GM12878 (cell line): ENCODE measurements around the gene GID8. TPM values are rescaled to one million over a fixed set of nuclear protein-coding genes. Genes with fewer than 3 reads are reported as not detected.

Experiments
- ATF7 ChIP-seq: fragments of 450-650 bp; IDR thresholded peaks from 2 replicates; pipeline ENCODE4 v1.6.1; 2016; ENCODE audit warnings: low read depth, mild to moderate bottlenecking
- BACH1 ChIP-seq: fragments of 450-650 bp; IDR thresholded peaks from 2 replicates; pipeline ENCODE4 v1.6.1; 2017; ENCODE audit warnings: mild to moderate bottlenecking, borderline replicate concordance
- CHD1 ChIP-seq: IDR thresholded peaks from 2 replicates; pipeline ENCODE4 v1.6.1; 2012; ENCODE audit warnings: low read depth, low read length, improper control_type of control experiment
- CHD2 ChIP-seq: IDR thresholded peaks from 2 replicates; pipeline ENCODE4 v1.6.1; 2011; ENCODE audit warnings: low read depth, low read length, improper control_type of control experiment, borderline replicate concordance
- CREB1 ChIP-seq: IDR thresholded peaks from 2 replicates; pipeline ENCODE4 v1.6.1; 2012; ENCODE audit warnings: low read depth, mild to moderate bottlenecking, inconsistent platforms
- CREM ChIP-seq: IDR thresholded peaks from 2 replicates; pipeline ENCODE4 v1.6.1; 2014; ENCODE audit warnings: antibody characterized with exemption, low read depth
- DPF2 ChIP-seq: fragments of 450-650 bp; IDR thresholded peaks from 2 replicates; pipeline ENCODE4 v1.6.1; 2017; ENCODE audit warnings: mild to moderate bottlenecking
- EED ChIP-seq: sonication (generic); IDR thresholded peaks from 2 replicates; pipeline ENCODE4 v1.6.1; 2016; ENCODE audit warnings: antibody characterized with exemption, low read depth
- MYB ChIP-seq: fragments of 150-350 bp; IDR thresholded peaks from 2 replicates; pipeline ENCODE4 v1.6.1; 2014; ENCODE audit warnings: mild to moderate bottlenecking, low read depth, low read length, borderline replicate concordance
- NR2C1 ChIP-seq: fragments of 450-650 bp; IDR thresholded peaks from 2 replicates; pipeline ENCODE4 v1.6.1; 2017; ENCODE audit warnings: antibody characterized with exemption, mild to moderate bottlenecking, moderate library complexity
- POLR2AphosphoS5 ChIP-seq: IDR thresholded peaks from 2 replicates; pipeline ENCODE4 v1.6.1; 2011; ENCODE audit warnings: mild to moderate bottlenecking, low read length, inconsistent platforms
- RCOR1 ChIP-seq: conservative IDR thresholded peaks from 2 replicates; pipeline ENCODE4 v1.6.1; 2012; ENCODE audit warnings: low read depth, low read length, improper control_type of control experiment
- SP1 ChIP-seq: IDR thresholded peaks from one replicate; pipeline ENCODE4 v1.6.1; 2011; ENCODE audit warnings: low read depth, low read length
- SPI1 ChIP-seq: IDR thresholded peaks from 2 replicates; pipeline ENCODE4 v1.6.1; 2011; ENCODE audit warnings: low read depth, mild to moderate bottlenecking, low read length, moderate library complexity, borderline replicate concordance; ENCODE audit not compliant: insufficient read depth
- TBL1XR1 ChIP-seq: IDR thresholded peaks from 2 replicates; pipeline ENCODE4 v1.6.1; 2012; ENCODE audit warnings: low read depth, low read length, improper control_type of control experiment
- ZNF622 ChIP-seq: fragments of 450-650 bp; IDR thresholded peaks from 2 replicates; pipeline ENCODE4 v1.6.1; 2017; ENCODE audit warnings: mild to moderate bottlenecking, inconsistent platforms
- polyA plus RNA-seq, 11 experiments: library from polyadenylated mRNA; depleted of rRNA in 4 of 11; unstranded in 6 of 11; stranded (reverse) in 5 of 11; fragments of >200 nt; fragmentation: Nextera tagmentation in 4 of 11; fragmentation: Illumina TruSeq in 1 of 11; extraction: Ambion mirVana in 4 of 11; extraction: Trizol in 1 of 11; gene quantifications; 1 replicate in 1 of 11; 2 replicates in 10 of 11; pipeline versions ENCODE4 v1.2.1 to v1.2.3, GENCODE V29; 2011 to 2016; ENCODE audit warnings: inconsistent platforms in 2 of 11, missing spikeins in 2 of 11, low read depth in 1 of 11
- total RNA-seq, 4 experiments: library from RNA; depleted of rRNA in 3 of 4; stranded (reverse); fragments of >200 nt in 3 of 4; fragmentation: Illumina TruSeq in 1 of 4; extraction: Trizol in 1 of 4; gene quantifications; 2 replicates each; pipeline versions ENCODE4 v1.2.1 to v1.2.3, GENCODE V29; 2013 to 2021
- TF ChIP-seq, protein P1 (sequence below): fragments of 450-650 bp; IDR thresholded peaks from 2 replicates; pipeline ENCODE4 v1.6.1; 2017; ENCODE audit warnings: low read depth, mild to moderate bottlenecking, moderate library complexity
- TF ChIP-seq, protein P2 (sequence below): fragments of 450-650 bp; IDR thresholded peaks from 2 replicates; pipeline ENCODE4 v1.6.1; 2017; ENCODE audit warnings: mild to moderate bottlenecking, low read depth, inconsistent platforms; ENCODE audit not compliant: poor library complexity, severe bottlenecking
- TF ChIP-seq, protein P3 (sequence below): fragments of 450-650 bp; IDR thresholded peaks from 2 replicates; pipeline ENCODE4 v1.6.1; 2017; ENCODE audit warnings: mild to moderate bottlenecking, moderate library complexity
- TF ChIP-seq, protein P4 (sequence below): fragments of 450-650 bp; IDR thresholded peaks from 2 replicates; pipeline ENCODE4 v1.6.1; 2016; ENCODE audit warnings: mild to moderate bottlenecking

Gene GID8
- total and polyA plus RNA-seq, 10 of the 15 experiments (the other 5 are each of a cell fraction or from before 2014, with no cell fraction given) = 12.0 to 33.8 (median 22.2) TPM

DNA sequence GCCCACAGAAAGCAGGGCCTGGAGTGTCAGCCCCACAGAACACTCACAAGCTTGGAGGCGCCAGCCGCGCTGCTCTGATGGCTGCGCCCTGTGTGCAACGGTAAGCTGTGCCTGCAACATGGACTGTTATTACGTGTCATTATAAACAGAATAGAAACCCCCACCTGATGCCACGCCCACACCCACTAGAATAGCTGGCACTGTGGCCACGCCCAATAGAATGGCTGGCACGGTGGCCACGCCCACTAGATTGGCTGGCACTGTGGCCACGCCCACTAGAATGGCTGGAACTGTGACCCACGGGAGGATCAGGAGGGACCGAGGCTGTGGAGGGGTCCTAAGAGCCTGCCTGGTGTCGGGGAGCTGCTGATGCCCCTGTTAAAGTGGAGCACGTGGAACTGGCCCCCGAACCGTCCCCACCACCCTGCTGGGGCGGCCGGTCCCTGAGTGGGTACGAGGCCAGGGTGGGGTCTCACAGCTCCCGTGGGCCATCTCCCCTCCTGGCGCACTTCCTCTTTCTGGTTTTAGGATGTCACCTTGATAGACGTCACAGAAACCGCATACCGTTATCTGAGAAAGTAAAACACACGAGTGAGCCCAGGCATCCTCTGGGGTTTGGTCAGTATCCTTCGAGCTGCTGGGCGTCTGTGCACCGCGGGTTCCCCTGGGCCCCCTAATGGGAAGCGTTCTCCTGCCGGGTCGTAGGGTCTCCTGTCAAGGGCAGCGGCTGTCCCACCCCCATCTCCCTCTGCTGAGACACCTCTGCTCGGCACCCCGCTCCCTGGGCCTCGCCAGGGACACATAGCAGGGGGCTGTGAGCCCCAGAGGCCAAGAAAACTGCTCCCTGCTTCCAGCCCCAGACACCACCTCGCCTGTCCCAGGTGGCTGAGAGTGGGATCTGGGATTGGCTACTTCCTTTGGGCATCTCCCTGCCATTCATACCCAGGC lies 39.9 kb downstream of the GID8 start (continued):
- TF ChIP-seq DPF2 (peak; percentile 100), MYB (peak; percentile 85; the same call in 1 of the 2 replicates), POLR2AphosphoS5 (peak; percentile 68), TBL1XR1 (peak; percentile 77; the same call in 1 of the 2 replicates), CHD1 (0 out of 2 replicates have a peak, but pooled peaks have one; percentile 77), ATF7 (peak; percentile 81), RCOR1 (0 out of 2 replicates have a peak, but pooled peaks have one; percentile 58), EED (peak; percentile 82), CHD2 (peak; percentile 87; the same call in 1 of the 2 replicates), CREM (peak; percentile 95), NR2C1 (peak; percentile 57; the same call in 1 of the 2 replicates), ZNF622 (no peak), SP1 (peak; percentile 66), CREB1 (peak; percentile 87), BACH1 (peak; percentile 93), SPI1 (peak; percentile 100)
- TF ChIP-seq, protein P1, sequence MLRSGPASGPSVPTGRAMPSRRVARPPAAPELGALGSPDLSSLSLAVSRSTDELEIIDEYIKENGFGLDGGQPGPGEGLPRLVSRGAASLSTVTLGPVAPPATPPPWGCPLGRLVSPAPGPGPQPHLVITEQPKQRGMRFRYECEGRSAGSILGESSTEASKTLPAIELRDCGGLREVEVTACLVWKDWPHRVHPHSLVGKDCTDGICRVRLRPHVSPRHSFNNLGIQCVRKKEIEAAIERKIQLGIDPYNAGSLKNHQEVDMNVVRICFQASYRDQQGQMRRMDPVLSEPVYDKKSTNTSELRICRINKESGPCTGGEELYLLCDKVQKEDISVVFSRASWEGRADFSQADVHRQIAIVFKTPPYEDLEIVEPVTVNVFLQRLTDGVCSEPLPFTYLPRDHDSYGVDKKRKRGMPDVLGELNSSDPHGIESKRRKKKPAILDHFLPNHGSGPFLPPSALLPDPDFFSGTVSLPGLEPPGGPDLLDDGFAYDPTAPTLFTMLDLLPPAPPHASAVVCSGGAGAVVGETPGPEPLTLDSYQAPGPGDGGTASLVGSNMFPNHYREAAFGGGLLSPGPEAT = peak; percentile 87
- TF ChIP-seq, protein P2, sequence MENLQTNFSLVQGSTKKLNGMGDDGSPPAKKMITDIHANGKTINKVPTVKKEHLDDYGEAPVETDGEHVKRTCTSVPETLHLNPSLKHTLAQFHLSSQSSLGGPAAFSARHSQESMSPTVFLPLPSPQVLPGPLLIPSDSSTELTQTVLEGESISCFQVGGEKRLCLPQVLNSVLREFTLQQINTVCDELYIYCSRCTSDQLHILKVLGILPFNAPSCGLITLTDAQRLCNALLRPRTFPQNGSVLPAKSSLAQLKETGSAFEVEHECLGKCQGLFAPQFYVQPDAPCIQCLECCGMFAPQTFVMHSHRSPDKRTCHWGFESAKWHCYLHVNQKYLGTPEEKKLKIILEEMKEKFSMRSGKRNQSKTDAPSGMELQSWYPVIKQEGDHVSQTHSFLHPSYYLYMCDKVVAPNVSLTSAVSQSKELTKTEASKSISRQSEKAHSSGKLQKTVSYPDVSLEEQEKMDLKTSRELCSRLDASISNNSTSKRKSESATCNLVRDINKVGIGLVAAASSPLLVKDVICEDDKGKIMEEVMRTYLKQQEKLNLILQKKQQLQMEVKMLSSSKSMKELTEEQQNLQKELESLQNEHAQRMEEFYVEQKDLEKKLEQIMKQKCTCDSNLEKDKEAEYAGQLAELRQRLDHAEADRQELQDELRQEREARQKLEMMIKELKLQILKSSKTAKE = peak; percentile 49
- TF ChIP-seq, protein P3, sequence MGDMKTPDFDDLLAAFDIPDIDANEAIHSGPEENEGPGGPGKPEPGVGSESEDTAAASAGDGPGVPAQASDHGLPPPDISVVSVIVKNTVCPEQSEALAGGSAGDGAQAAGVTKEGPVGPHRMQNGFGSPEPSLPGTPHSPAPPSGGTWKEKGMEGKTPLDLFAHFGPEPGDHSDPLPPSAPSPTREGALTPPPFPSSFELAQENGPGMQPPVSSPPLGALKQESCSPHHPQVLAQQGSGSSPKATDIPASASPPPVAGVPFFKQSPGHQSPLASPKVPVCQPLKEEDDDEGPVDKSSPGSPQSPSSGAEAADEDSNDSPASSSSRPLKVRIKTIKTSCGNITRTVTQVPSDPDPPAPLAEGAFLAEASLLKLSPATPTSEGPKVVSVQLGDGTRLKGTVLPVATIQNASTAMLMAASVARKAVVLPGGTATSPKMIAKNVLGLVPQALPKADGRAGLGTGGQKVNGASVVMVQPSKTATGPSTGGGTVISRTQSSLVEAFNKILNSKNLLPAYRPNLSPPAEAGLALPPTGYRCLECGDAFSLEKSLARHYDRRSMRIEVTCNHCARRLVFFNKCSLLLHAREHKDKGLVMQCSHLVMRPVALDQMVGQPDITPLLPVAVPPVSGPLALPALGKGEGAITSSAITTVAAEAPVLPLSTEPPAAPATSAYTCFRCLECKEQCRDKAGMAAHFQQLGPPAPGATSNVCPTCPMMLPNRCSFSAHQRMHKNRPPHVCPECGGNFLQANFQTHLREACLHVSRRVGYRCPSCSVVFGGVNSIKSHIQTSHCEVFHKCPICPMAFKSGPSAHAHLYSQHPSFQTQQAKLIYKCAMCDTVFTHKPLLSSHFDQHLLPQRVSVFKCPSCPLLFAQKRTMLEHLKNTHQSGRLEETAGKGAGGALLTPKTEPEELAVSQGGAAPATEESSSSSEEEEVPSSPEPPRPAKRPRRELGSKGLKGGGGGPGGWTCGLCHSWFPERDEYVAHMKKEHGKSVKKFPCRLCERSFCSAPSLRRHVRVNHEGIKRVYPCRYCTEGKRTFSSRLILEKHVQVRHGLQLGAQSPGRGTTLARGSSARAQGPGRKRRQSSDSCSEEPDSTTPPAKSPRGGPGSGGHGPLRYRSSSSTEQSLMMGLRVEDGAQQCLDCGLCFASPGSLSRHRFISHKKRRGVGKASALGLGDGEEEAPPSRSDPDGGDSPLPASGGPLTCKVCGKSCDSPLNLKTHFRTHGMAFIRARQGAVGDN = peak; percentile 66
- TF ChIP-seq, protein P4, sequence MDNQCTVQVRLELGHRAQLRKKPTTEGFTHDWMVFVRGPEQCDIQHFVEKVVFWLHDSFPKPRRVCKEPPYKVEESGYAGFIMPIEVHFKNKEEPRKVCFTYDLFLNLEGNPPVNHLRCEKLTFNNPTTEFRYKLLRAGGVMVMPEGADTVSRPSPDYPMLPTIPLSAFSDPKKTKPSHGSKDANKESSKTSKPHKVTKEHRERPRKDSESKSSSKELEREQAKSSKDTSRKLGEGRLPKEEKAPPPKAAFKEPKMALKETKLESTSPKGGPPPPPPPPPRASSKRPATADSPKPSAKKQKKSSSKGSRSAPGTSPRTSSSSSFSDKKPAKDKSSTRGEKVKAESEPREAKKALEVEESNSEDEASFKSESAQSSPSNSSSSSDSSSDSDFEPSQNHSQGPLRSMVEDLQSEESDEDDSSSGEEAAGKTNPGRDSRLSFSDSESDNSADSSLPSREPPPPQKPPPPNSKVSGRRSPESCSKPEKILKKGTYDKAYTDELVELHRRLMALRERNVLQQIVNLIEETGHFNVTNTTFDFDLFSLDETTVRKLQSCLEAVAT = peak; percentile 87
